ENCODE measurements around the gene CCDC61.

- TF ChIP-seq CTCF (IDR thresholded peaks at IDR 0.05) (no peak), POLR2A (IDR thresholded peaks at IDR 0.05) (no peak)
These were observed 30.6 kb downstream of the CCDC61 start for GRCh38 chr19:46025835-46026234.

All from body of pancreas (tissue), 4 donors.